ENCODE results near the gene VEGFC.

- TF ChIP-seq CTCF (IDR thresholded peaks at IDR 0.05; ENCODE audit: low read length): no peak
- no peak for TF ChIP-seq EZH2 (IDR thresholded peaks at IDR 0.05; ENCODE audit: borderline replicate concordance, low read length)
These were observed 121.2 kb downstream of the VEGFC start for GRCh38 chr4:176671532-176671931.

Data from OCI-LY1 (cell line).